ENCODE data around the gene COL19A1.

- no peak for TF ChIP-seq CTCF (IDR thresholded peaks at IDR 0.05)
- no peak for TF ChIP-seq ZFX (IDR thresholded peaks at IDR 0.05; ENCODE audit: borderline replicate concordance)
These were observed 264.5 kb downstream of the COL19A1 start for GRCh38 chr6:70130865-70131264.
